NCI-H2196 treated with DMSO at 0.1 percent for 48 hours (cell line): ENCODE results near the gene CAMSAP1.

Experiments used
- DNase-seq: peaks from one replicate; lab custom pipeline; 2025; ENCODE audit not compliant: unreplicated experiment; lab: John Stamatoyannopoulos, UW

Gene CAMSAP1

GRCh38 chr9:135882011-135882410, 25.3 kb downstream of the CAMSAP1 start:
- DNase-seq: no peak

- DNase-seq: no peak
Measured at GRCh38 chr9:135880438-135880837, 26.9 kb downstream of the CAMSAP1 start.

DNA sequence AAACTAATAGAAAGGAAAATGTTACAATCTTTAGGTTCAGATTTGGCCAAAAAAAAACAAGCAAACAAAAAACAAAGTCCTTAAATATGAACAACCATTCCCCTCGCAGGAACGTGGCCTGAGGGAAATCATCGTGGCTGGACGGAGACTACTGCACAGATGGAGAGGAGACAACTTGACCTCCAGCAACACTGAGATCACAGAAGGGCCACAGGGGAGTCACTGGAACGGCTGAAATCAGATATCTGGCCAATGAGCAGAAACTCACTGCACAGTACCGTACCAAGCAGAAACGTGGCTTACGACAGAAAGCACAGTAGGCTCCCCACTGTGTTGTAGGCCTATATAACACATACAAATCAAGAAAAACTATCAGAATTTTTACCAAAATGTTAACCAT, 27.7 kb downstream of the CAMSAP1 start:
- no peak for DNase-seq

DNA sequence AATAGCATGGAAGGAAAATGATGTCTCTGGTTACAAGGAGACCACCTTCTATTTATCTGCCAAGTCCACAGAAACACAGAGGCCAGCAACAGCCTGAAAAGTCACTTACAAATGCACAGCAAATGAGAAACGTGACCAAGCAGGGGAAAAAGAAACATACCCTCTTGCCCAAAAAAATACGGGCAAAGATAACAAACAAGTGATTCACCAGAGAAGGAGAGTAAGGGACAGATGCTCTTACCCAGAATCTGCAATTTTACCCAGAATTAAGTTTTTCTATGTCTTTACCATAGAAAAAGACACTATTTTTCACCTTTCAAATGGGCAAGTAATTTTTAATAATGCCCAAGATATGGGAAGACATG, 28.1 kb downstream of the CAMSAP1 start:
- DNase-seq: no peak

- no peak for DNase-seq
Measured at GRCh38 chr9:135878528-135879236, 28.7 kb downstream of the CAMSAP1 start.

- DNase-seq: no peak
Measured at GRCh38 chr9:135877791-135878527, 29.4 kb downstream of the CAMSAP1 start.

- DNase-seq: no peak
Measured at GRCh38 chr9:135876936-135877335, 30.4 kb downstream of the CAMSAP1 start.

DNA sequence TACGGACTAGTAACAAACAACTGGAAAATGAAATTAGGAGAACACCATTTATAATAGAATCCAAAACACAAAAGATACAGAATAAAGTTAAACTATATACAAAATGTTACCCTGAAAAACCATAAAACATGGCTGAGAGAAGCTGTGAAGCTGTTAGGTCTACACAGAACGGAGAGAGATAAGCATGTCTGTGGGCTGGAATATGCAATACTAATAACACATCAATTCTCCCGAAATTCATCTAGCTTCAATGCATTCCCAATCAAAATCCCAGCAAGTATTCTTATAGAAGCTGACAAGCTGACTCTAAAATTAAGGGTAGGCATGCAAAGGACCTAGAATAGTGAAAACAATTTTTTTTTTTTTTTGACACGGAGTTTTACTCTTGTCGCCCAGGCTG, 32.5 kb downstream of the CAMSAP1 start:
- no peak for DNase-seq

- DNase-seq: no peak
Measured at GRCh38 chr9:135869909-135870308, 37.4 kb downstream of the CAMSAP1 start.

DNA sequence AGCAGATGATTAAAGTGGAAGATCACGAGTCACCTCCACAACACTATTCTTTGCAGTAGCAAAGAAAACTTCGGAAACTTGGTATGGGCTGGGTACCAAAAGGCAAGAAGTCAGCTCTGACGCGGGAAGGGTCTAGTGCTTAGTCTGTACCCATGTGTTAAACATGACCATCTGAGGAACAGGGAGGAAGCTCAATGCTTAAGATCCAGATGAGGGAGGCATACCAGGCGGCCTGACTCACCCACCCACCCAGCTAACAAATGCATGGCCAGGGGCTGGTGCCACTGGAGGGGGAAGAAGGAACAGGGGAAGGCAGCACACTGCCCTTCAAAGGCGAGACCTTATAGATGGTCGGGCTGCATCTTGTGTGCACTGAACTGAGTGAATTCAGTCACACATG, 41.8 kb downstream of the CAMSAP1 start:
- no peak for DNase-seq

GRCh38 chr9:135864447-135865049, 42.8 kb downstream of the CAMSAP1 start:
- DNase-seq: no peak

GRCh38 chr9:135862809-135863208, 44.5 kb downstream of the CAMSAP1 start:
- no peak for DNase-seq

DNA sequence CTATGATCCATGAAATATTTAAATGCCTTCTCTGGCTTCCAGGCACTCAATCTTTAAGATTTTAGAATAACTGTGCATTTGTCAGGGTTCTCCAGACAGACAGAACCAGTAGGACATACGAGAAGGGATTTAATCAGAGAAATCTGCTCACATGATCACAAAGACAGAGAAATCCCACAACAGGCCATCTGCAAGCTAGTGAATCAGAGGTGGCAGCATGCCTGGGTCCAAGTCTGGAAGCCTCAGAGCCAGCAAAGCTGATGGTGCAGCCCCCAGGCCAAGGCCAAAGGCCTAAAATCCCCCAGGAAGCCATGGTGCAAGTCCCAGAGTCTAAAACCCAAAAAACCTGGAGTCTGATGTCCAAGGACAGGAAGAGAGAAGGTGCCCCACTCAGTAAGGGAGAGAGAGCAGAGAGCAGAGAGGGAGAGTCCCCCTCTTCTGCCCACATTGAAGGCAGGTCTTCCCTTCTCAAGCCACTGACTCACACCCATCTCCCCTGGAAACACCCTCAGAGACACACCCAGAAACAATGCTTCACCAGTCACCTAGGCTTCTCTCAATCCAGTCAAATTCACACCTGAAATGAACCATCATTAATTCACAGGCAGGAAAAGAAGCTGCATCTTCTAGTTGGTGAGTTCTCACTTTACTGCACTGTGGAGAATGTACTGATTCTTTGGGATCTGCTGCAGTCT, 48.7 kb downstream of the CAMSAP1 start:
- no peak for DNase-seq

- no peak for DNase-seq
Measured at GRCh38 chr9:135857843-135858242, 49.5 kb downstream of the CAMSAP1 start.

DNA sequence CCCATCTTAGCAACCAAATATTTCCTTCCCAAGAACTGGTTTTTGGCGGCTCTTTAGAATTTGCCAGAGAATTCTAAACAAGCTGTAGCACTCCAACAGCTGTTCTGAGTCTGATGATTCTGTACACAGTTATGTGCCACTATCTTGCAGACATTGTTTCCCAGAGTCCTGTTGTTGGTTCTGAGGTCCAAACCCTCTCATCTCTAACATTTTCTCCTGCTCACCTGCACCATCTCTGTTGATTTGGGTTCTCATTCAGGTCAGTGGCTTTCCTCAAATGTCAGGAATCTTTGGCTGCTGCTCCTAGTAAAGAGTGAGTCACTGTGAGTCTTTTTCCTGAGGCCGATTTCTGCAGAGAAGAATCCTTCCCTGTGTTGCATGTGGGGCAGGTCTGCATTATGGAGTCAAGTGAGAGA, 50.0 kb downstream of the CAMSAP1 start:
- no peak for DNase-seq

- DNase-seq: no peak
Measured at GRCh38 chr9:135851748-135852147, 55.6 kb downstream of the CAMSAP1 start.

- no peak for DNase-seq
Measured at GRCh38 chr9:135850737-135851136, 56.6 kb downstream of the CAMSAP1 start.

DNA sequence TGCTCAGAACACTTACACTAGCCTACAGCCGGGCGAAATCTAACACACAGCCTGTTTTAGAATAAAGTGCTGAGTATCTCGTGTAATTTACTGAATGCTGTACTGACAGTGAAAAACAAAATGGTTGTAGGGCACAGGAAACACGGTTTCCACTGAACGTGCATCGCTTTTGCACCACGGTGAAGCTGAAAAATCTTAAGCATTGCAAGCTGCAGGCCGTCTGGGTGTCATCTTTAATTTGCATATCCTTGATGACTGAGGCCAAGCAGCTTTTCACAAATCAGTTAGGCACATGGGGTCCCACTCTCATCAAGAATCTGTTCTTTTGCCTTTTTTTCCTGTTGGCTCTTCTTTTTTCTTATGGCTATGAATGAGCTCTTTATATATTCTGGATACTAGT, 58.2 kb downstream of the CAMSAP1 start:
- no peak for DNase-seq

DNA sequence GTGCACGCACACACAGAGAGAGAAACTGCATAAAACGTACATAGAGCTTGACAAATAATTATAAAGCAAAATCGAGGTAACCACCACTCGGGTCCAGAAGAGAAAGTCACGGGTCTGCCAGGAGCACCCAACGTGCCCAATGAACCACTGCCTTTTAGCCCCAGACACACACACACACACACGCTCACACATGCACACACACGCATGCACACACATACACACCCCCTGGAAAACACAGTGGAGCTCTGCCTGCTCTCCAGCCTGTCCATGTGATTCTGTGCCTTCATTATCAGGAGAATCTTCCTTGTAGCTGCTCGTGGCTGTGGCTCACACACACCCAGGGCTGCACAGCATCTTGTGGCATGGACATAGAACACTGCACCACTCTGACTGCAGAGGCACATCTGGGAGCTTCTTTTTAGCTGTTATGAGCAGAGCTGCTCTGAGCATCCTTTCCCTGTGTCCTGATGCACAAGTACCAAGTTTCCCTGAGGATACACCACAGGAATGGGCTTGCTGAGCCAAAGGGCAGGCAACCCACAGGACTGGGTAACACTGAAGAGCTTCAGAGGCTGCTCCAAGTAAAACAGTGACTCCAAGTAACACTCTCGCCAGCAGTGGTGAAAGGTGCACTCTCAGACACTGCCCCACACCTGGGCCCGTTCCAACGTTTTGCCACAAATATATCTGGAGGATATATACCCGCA, 58.9 kb downstream of the CAMSAP1 start:
- no peak for DNase-seq

DNA sequence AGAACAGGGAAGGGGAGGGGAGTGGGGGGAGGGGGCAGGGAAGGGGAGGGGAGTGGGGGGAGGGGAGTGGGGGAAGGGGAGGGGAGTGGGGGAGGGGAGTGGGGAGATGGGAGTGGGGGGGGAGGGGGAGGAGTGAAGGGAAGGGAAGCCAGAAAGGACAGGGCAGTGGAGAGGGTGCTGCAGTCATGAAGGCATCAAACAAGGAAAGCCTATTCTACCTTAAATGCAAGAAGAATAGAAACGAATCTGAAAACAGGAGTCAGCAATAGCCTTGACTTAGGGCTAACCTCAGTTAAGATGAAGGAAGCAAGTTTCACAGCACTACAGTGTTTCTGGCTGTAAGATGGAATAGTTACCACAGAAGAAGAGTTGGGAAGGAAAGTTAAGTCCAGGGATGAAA, 59.5 kb downstream of the CAMSAP1 start:
- DNase-seq: no peak

GRCh38 chr9:135840539-135840938, 66.8 kb downstream of the CAMSAP1 start:
- no peak for DNase-seq
